ENCODE results near the gene MYH14. TPM values are rescaled to one million over a fixed set of nuclear protein-coding genes. Genes with fewer than 3 reads are reported as not detected.

Gene MYH14
- total and polyA plus RNA-seq, 2 of the 13 experiments (the other 11 are each of a cell fraction or from before 2014, with no cell fraction given): 5.5 to 5.8 TPM

DNA sequence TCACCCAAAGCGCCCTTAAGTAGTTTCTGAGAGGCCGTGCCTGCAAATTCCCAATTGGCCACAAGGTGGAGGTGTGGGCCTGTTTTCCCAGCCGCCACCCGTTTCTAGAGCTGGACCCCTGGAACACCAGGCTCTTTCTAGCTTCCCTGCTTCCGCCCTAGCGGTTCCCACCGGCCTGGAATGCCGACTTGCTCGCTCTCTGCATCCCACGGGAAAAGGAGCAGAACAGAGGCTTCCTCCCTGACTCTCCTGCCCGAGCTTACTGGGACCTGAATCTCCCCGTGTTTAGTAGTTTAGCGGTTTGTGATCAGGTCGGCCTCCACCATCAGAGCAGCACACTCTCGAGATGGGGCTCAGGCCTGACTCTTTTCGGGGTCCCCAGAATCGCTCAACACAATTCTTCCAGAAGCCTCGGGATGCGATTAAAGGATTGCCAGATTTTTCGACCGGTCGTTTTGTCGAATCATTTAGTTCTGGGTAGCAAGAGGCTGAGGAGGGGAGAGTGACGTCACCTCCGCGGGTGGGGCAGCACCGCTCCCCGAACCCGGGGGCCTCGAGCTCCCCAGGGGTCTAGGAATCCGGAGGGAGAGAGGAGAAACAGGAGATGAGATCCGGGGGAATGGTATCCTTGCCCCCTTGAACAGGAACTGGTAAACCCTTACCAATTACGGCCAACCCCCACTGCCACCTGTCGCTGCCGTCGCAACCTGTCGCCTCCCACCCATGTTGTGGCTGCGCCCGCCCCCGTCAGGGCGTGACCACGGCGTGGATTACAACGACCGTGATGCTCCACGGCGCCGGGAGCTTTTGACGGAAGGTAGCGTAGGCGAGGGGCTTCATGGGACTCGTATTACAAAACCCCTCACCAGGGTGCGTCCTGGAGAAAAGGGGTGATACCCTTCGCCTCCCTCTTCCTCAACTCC, 154.0 kb downstream of the MYH14 start (continued):
- TF ChIP-seq NFE2L2 (IDR thresholded peaks at IDR 0.05; ENCODE audit: low read length) (no peak), ZNF30 (CRISPR knock-in tag; IDR thresholded peaks at IDR 0.05) (no peak), ZNF709 (CRISPR knock-in tag; IDR thresholded peaks at IDR 0.05) (no peak), CEBPG (CRISPR knock-in tag; IDR thresholded peaks at IDR 0.05) (no peak), ZNF451 (CRISPR knock-in tag; IDR thresholded peaks at IDR 0.05) (no peak), KAT8 (CRISPR knock-in tag; IDR thresholded peaks at IDR 0.05) (0 out of 2 replicates have a peak, but pooled peaks have one; percentile 37), HOXA3 (CRISPR knock-in tag; IDR thresholded peaks at IDR 0.05) (peak; percentile 32; the same call in 1 of the 2 replicates), ZMAT3 (CRISPR knock-in tag; conservative IDR thresholded peaks at IDR 0.05) (0 out of 2 replicates have a peak, but pooled peaks have one; percentile 39), RBM22 (optimal IDR thresholded peaks at IDR 0.05; ENCODE audit: low read length) (no peak), CREM (IDR thresholded peaks at IDR 0.05) (peak; percentile 57; the same call in 1 of the 2 replicates), CREM (CRISPR knock-in tag; IDR thresholded peaks at IDR 0.05) (no peak), SOX6 (IDR thresholded peaks at IDR 0.05) (no peak), SOX6 (CRISPR knock-in tag; IDR thresholded peaks at IDR 0.05) (0 out of 2 replicates have a peak, but pooled peaks have one; percentile 13), XRCC5 (optimal IDR thresholded peaks at IDR 0.05; ENCODE audit: low read length) (no peak), ZNF180 (CRISPR knock-in tag; IDR thresholded peaks at IDR 0.05; ENCODE audit: borderline replicate concordance, low read depth) (no peak), ZSCAN21 (CRISPR knock-in tag; IDR thresholded peaks at IDR 0.05; ENCODE audit: borderline replicate concordance) (0 out of 2 replicates have a peak, but pooled peaks have one; percentile 43), PHF21A (CRISPR knock-in tag; IDR thresholded peaks at IDR 0.05) (no peak)
- TF ChIP-seq, protein P1, sequence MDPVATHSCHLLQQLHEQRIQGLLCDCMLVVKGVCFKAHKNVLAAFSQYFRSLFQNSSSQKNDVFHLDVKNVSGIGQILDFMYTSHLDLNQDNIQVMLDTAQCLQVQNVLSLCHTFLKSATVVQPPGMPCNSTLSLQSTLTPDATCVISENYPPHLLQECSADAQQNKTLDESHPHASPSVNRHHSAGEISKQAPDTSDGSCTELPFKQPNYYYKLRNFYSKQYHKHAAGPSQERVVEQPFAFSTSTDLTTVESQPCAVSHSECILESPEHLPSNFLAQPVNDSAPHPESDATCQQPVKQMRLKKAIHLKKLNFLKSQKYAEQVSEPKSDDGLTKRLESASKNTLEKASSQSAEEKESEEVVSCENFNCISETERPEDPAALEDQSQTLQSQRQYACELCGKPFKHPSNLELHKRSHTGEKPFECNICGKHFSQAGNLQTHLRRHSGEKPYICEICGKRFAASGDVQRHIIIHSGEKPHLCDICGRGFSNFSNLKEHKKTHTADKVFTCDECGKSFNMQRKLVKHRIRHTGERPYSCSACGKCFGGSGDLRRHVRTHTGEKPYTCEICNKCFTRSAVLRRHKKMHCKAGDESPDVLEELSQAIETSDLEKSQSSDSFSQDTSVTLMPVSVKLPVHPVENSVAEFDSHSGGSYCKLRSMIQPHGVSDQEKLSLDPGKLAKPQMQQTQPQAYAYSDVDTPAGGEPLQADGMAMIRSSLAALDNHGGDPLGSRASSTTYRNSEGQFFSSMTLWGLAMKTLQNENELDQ (CRISPR knock-in tag; IDR thresholded peaks at IDR 0.05; ENCODE audit: borderline replicate concordance): no peak
- TF ChIP-seq, protein P2, sequence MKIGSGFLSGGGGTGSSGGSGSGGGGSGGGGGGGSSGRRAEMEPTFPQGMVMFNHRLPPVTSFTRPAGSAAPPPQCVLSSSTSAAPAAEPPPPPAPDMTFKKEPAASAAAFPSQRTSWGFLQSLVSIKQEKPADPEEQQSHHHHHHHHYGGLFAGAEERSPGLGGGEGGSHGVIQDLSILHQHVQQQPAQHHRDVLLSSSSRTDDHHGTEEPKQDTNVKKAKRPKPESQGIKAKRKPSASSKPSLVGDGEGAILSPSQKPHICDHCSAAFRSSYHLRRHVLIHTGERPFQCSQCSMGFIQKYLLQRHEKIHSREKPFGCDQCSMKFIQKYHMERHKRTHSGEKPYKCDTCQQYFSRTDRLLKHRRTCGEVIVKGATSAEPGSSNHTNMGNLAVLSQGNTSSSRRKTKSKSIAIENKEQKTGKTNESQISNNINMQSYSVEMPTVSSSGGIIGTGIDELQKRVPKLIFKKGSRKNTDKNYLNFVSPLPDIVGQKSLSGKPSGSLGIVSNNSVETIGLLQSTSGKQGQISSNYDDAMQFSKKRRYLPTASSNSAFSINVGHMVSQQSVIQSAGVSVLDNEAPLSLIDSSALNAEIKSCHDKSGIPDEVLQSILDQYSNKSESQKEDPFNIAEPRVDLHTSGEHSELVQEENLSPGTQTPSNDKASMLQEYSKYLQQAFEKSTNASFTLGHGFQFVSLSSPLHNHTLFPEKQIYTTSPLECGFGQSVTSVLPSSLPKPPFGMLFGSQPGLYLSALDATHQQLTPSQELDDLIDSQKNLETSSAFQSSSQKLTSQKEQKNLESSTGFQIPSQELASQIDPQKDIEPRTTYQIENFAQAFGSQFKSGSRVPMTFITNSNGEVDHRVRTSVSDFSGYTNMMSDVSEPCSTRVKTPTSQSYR (CRISPR knock-in tag; IDR thresholded peaks at IDR 0.05; ENCODE audit: borderline replicate concordance): no peak
- TF ChIP-seq, protein P3, sequence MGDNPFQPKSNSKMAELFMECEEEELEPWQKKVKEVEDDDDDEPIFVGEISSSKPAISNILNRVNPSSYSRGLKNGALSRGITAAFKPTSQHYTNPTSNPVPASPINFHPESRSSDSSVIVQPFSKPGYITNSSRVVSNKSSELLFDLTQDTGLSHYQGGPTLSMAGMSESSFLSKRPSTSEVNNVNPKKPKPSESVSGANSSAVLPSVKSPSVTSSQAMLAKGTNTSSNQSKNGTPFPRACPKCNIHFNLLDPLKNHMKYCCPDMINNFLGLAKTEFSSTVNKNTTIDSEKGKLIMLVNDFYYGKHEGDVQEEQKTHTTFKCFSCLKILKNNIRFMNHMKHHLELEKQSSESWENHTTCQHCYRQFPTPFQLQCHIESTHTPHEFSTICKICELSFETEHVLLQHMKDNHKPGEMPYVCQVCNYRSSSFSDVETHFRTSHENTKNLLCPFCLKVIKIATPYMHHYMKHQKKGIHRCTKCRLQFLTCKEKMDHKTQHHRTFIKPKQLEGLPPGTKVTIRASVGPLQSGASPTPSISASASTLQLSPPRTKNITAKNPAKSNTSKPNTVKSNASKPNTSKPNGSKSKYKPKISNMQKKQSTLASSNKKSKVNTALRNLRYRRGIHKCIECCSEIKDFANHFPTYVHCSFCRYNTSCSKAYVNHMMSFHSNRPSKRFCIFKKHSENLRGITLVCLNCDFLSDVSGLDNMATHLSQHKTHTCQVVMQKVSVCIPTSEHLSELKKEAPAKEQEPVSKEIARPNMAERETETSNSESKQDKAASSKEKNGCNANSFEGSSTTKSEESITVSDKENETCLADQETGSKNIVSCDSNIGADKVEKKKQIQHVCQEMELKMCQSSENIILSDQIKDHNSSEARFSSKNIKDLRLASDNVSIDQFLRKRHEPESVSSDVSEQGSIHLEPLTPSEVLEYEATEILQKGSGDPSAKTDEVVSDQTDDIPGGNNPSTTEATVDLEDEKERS (CRISPR knock-in tag; IDR thresholded peaks at IDR 0.05): no peak
- TF ChIP-seq, protein P4, sequence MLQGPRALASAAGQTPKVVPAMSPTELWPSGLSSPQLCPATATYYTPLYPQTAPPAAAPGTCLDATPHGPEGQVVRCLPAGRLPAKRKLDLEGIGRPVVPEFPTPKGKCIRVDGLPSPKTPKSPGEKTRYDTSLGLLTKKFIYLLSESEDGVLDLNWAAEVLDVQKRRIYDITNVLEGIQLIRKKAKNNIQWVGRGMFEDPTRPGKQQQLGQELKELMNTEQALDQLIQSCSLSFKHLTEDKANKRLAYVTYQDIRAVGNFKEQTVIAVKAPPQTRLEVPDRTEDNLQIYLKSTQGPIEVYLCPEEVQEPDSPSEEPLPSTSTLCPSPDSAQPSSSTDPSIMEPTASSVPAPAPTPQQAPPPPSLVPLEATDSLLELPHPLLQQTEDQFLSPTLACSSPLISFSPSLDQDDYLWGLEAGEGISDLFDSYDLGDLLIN (CRISPR knock-in tag; IDR thresholded peaks at IDR 0.05; ENCODE audit: borderline replicate concordance): no peak
